K562 (cell line): ENCODE measurements around the gene DCLK1. TPM values are rescaled to one million over a fixed set of nuclear protein-coding genes. Genes with fewer than 3 reads are reported as not detected.
A peak's percentile ranks its signal among the peaks of the same experiment; 100 is the strongest.

ENCODE experiments used
- ATAC-seq: fragments of 200-7000 bp; cut with Tn5 transposase; 3 replicates; pipeline ENCODE4 v1.9.1; 2020; ENCODE audit warnings: moderate library complexity
- BruUV-seq: library from RNA; stranded (reverse); fragments of 400-500 nt; replicated peaks from 2 replicates; lab custom pipeline; 2021; lab: Mats Ljungman, UMichigan
- CTCF ChIA-PET: fragments of 300-600 bp; formaldehyde crosslinking; extraction: SDS; loops from one replicate; lab custom pipeline; 2021; ENCODE audit warnings: low intra/inter-chr PET ratio; lab: Yijun Ruan, JAX
- POLR2A ChIA-PET: fragments of 300-600, 350-650 bp; sonication (Branson Sonifier 250); formaldehyde crosslinking; extraction: SDS; loops from one replicate; lab custom pipeline; 2021; ENCODE audit warnings: antibody characterized with exemption, inconsistent platforms; lab: Yijun Ruan, JAX
- DNase-seq, 4 experiments: peaks; one replicate each; pipeline versions ENCODE4 v3.0.0 to v3.0.0-alpha.2; 2011 to 2018; ENCODE audit warnings: low spot score in 3 of 4, mixed read lengths in 3 of 4; ENCODE audit errors: extremely low read depth in 1 of 4
- FAIRE-seq: peaks from 2 replicates; lab custom pipeline; 2011; peaks lifted over from hg19 to GRCh38; lab: Jason Lieb, UNC
- H2AFZ ChIP-seq: 2 replicates; pipeline ENCODE4 v1.6.0; 2011; ENCODE audit warnings: low read depth, low read length, control low read depth, inconsistent platforms
- H3K27ac ChIP-seq: fragments of 200-600 bp; 3 replicates; pipeline ENCODE4 v1.8.0; 2011; ENCODE audit warnings: low read depth, mild to moderate bottlenecking, control low read depth, inconsistent platforms, low read length, moderate library complexity, mixed read lengths; ENCODE audit errors: extremely low read depth
- H3K27me3 ChIP-seq, 2 experiments: fragments of 300-600 bp in 1 of 2; 2 replicates in 1 of 2; 3 replicates in 1 of 2; pipeline versions ENCODE4 v1.6.0 to v1.8.0; 2011; ENCODE audit warnings: inconsistent platforms in 2 of 2, low read length in 2 of 2, mild to moderate bottlenecking in 1 of 2, mixed read lengths in 1 of 2, moderate library complexity in 1 of 2; ENCODE audit not compliant: control insufficient read depth in 2 of 2, insufficient read depth in 2 of 2
- H3K36me3 ChIP-seq: fragments of 300-600 bp; 3 replicates; pipeline ENCODE4 v1.8.0; 2011; ENCODE audit warnings: mild to moderate bottlenecking, low read length, inconsistent platforms; ENCODE audit not compliant: control insufficient read depth, insufficient read depth
- H3K4me1 ChIP-seq, 2 experiments: fragments of 200-600 bp in 1 of 2; replicated peaks in 1 of 2; 2 replicates in 1 of 2; 3 replicates in 1 of 2; pipeline versions ENCODE4 v1.5.1 to v1.8.0; 2011; ENCODE audit warnings: inconsistent platforms in 2 of 2, low read length in 2 of 2, mild to moderate bottlenecking in 1 of 2, mixed read lengths in 1 of 2, moderate library complexity in 1 of 2; ENCODE audit not compliant: control insufficient read depth in 2 of 2, insufficient read depth in 2 of 2
- H3K4me2 ChIP-seq: 2 replicates; pipeline ENCODE4 v1.6.1; 2011; ENCODE audit warnings: low read length, control low read depth, inconsistent platforms, mixed read lengths; ENCODE audit not compliant: insufficient read depth
- H3K4me3 ChIP-seq: fragments of 200-600 bp; sonication (generic), shearing (Covaris generic); 2 replicates; pipeline ENCODE4 v1.5.1; 2016; ENCODE audit warnings: control low read depth, inconsistent platforms
- H3K79me2 ChIP-seq: fragments of 200-600 bp; 3 replicates; pipeline ENCODE4 v1.8.0; 2011; ENCODE audit warnings: low read length, inconsistent platforms; ENCODE audit not compliant: control insufficient read depth, insufficient read depth
- H3K9ac ChIP-seq, 2 experiments: 2 replicates each; pipeline versions ENCODE4 v1.6.0 to v1.6.1; 2011; ENCODE audit warnings: low read depth in 2 of 2, low read length in 2 of 2, control low read depth in 1 of 2, inconsistent platforms in 1 of 2, mild to moderate bottlenecking in 1 of 2, mixed read lengths in 1 of 2; ENCODE audit not compliant: insufficient read depth in 1 of 2
- H3K9me1 ChIP-seq: one replicate; pipeline ENCODE4 v1.6.0; 2011; ENCODE audit warnings: inconsistent platforms, mild to moderate bottlenecking, low read length, moderate library complexity; ENCODE audit not compliant: control insufficient read depth, insufficient read depth
- H3K9me3 ChIP-seq: replicated peaks from 2 replicates; pipeline ENCODE4 v1.5.1; 2011; ENCODE audit warnings: low read depth, low read length, inconsistent platforms; ENCODE audit not compliant: control insufficient read depth, insufficient read depth
- H4K20me1 ChIP-seq: replicated peaks from 2 replicates; pipeline ENCODE4 v1.6.1; 2011; ENCODE audit warnings: low read length, inconsistent platforms, mixed read lengths; ENCODE audit not compliant: control insufficient read depth, insufficient read depth
- ATF4 ChIP-seq: fragments of 450-650 bp; formaldehyde crosslinking; IDR thresholded peaks from 2 replicates; pipeline ENCODE4 v1.4.0; 2022; ENCODE audit warnings: mild to moderate bottlenecking, moderate library complexity
- BRD4 ChIP-seq: fragments of 200-600 bp; sonication (generic); IDR thresholded peaks from 2 replicates; pipeline ENCODE4 v1.6.1; 2017; ENCODE audit warnings: inconsistent platforms
- CEBPG ChIP-seq, 3 experiments: fragments of 200-800 bp in 1 of 3; sonication (Bioruptor generic) in 1 of 3; sonication (generic) in 1 of 3; formaldehyde crosslinking in 1 of 3; IDR thresholded peaks in 2 of 3; conservative IDR thresholded peaks in 1 of 3; 2 replicates each; pipeline versions ENCODE4 v1.6.1 to v1.8.0; 2016 to 2022; ENCODE audit warnings: missing compliant biosample characterization in 2 of 3, missing genetic modification characterization in 2 of 3, mild to moderate bottlenecking in 1 of 3, missing genetic modification reagents in 1 of 3
- JUNB ChIP-seq: fragments of 450-650 bp; formaldehyde crosslinking; conservative IDR thresholded peaks from 2 replicates; pipeline ENCODE4 v1.4.0; 2020; ENCODE audit warnings: mild to moderate bottlenecking
- MECOM ChIP-seq: fragments of 250-450 bp; sonication (Bioruptor Pico); IDR thresholded peaks from 2 replicates; pipeline ENCODE4 v1.8.0; 2022; ENCODE audit warnings: inconsistent platforms
- MEIS2 ChIP-seq: fragments of 450-650 bp; IDR thresholded peaks from 2 replicates; pipeline ENCODE4 v1.6.1; 2014; ENCODE audit warnings: mild to moderate bottlenecking; ENCODE audit not compliant: partially characterized antibody
- NR2C2 ChIP-seq, 2 experiments: fragments of 200-800 bp in 1 of 2; sonication (Bioruptor generic) in 1 of 2; sonication (generic) in 1 of 2; formaldehyde crosslinking in 1 of 2; IDR thresholded peaks; 2 replicates each; pipeline versions ENCODE4 v1.6.1 to v1.8.0; 2016 to 2022; ENCODE audit warnings: mild to moderate bottlenecking in 1 of 2, missing compliant biosample characterization in 1 of 2, missing genetic modification characterization in 1 of 2, missing genetic modification reagents in 1 of 2
- SMAD1 ChIP-seq: fragments of 150-350 bp; IDR thresholded peaks from 2 replicates; pipeline ENCODE4 v1.6.1; 2014; ENCODE audit warnings: low read length, low read depth; ENCODE audit not compliant: partially characterized antibody
- SRSF9 ChIP-seq: fragments of 200-400 bp; formaldehyde crosslinking; IDR thresholded peaks from 2 replicates; pipeline ENCODE4 v1.6.1; 2017; ENCODE audit warnings: low read depth, low read length, borderline replicate concordance
- UBTF ChIP-seq, 2 experiments: IDR thresholded peaks; 2 replicates each; pipeline ENCODE4 v1.6.1; 2012; ENCODE audit warnings: improper control_type of control experiment in 2 of 2, low read depth in 2 of 2, low read length in 2 of 2, borderline replicate concordance in 1 of 2
- YY1 ChIP-seq, 3 experiments: IDR thresholded peaks; 2 replicates each; pipeline ENCODE4 v1.6.1; 2011; ENCODE audit warnings: low read length in 2 of 3, mild to moderate bottlenecking in 2 of 3, moderate library complexity in 2 of 3, borderline replicate concordance in 1 of 3, control low read depth in 1 of 3, low read depth in 1 of 3; ENCODE audit not compliant: insufficient read depth in 3 of 3, insufficient replicate concordance in 2 of 3, control insufficient read depth in 1 of 3, insufficient read length in 1 of 3; ENCODE audit errors: extremely low read depth in 1 of 3
- ZBTB26 ChIP-seq: fragments of 450-650 bp; formaldehyde crosslinking; IDR thresholded peaks from 2 replicates; pipeline ENCODE4 v1.4.0; 2022; ENCODE audit warnings: missing genetic modification characterization
- ZNF140 ChIP-seq: fragments of 250-450 bp; sonication (Bioruptor Pico); IDR thresholded peaks from 2 replicates; pipeline ENCODE4 v1.8.0; 2021; ENCODE audit warnings: moderate library complexity, mild to moderate bottlenecking, inconsistent platforms
- ZNF184 ChIP-seq: sonication (generic); formaldehyde crosslinking; IDR thresholded peaks from 2 replicates; pipeline ENCODE4 v1.5.0; 2020; ENCODE audit warnings: missing genetic modification reagents
- ZNF586 ChIP-seq: fragments of 450-650 bp; formaldehyde crosslinking; conservative IDR thresholded peaks from 2 replicates; pipeline ENCODE4 v1.4.0; 2020; ENCODE audit warnings: mild to moderate bottlenecking, moderate library complexity
- WGBS: fragments of 100-300 bp; shearing (Covaris generic); methylation state at CpG from one replicate; pipeline ENCODE4 v1.1.6; 2016; ENCODE audit warnings: low coverage, mixed read lengths; ENCODE audit not compliant: insufficient coverage; ENCODE audit errors: missing lambda C conversion rate; 5-methylcytosine and 5-hydroxymethylcytosine counted together
- in situ Hi-C: fragments of 300-500 bp; cut with MboI; formaldehyde crosslinking; loops from 4 replicates; pipeline ENCODE4 v1.15.0; 2018; ENCODE audit warnings: inconsistent platforms, mixed read lengths
- intact Hi-C: fragments of 100-400 bp; cut with micrococcal nuclease; formaldehyde crosslinking; loops from 2 replicates; pipeline ENCODE4 v1.14.2; 2022
- polyA plus RNA-seq, 8 experiments: library from polyadenylated mRNA; depleted of rRNA in 4 of 8; stranded (reverse) in 5 of 8; unstranded in 3 of 8; fragments of >200 nt; fragmentation: Nextera tagmentation in 2 of 8; fragmentation: Illumina TruSeq in 1 of 8; extraction: Ambion mirVana in 2 of 8; extraction: Trizol in 1 of 8; gene quantifications; 2 replicates each; pipeline versions ENCODE4 v1.2.1 to v1.2.3, GENCODE V29; 2011 to 2014; ENCODE audit warnings: inconsistent platforms in 1 of 8, missing spikeins in 1 of 8
- total RNA-seq, 7 experiments: library from RNA; depleted of rRNA in 6 of 7; stranded (reverse); fragments of >200 nt in 6 of 7; fragmentation: Illumina TruSeq in 2 of 7; extraction: Trizol in 2 of 7; gene quantifications; 2 replicates each; pipeline versions ENCODE4 v1.2.1 to v1.2.3, GENCODE V29; 2011 to 2021; ENCODE audit warnings: low replicate concordance in 1 of 7

The DCLK1 gene
- total and polyA plus RNA-seq, 9 of the 15 experiments (the other 6 are each of a cell fraction or from before 2014, with no cell fraction given), result 0.07 TPM; not detected in 8

- intact Hi-C loops, result no loop called here
- no TSS peak for BruUV-seq
- no peak for TF ChIP-seq SMAD1
- no peak for TF ChIP-seq SRSF9
- TF ChIP-seq YY1 (IDR thresholded peaks at IDR 0.05; ENCODE audit: borderline replicate concordance in 1 of 3, control insufficient read depth in 1 of 3, extremely low read depth in 1 of 3, insufficient read depth in 3 of 3, insufficient read length in 1 of 3, insufficient replicate concordance in 2 of 3, low read depth in 1 of 3, low read length in 2 of 3), result no peak
- TF ChIP-seq BRD4, result no peak
- TF ChIP-seq MEIS2, result peak; percentile 60
- no peak for TF ChIP-seq CEBPG (CRISPR knock-in tag; IDR thresholded peaks at IDR 0.05)
- peak in 1 of 2 experiments; percentile 49; a peak in 3 of 4 replicates for TF ChIP-seq CEBPG (tag; conservative IDR thresholded peaks at IDR 0.05 in 1 of 2, IDR thresholded peaks at IDR 0.05 in 1 of 2)
- TF ChIP-seq ATF4 (CRISPR knock-in tag), result peak; percentile 83
- TF ChIP-seq NR2C2 (CRISPR knock-in tag; IDR thresholded peaks at IDR 0.05), result no peak
- TF ChIP-seq NR2C2 (tag; IDR thresholded peaks at IDR 0.05), result peak; percentile 52; the same call in 1 of the 2 replicates
- no peak for TF ChIP-seq ZNF184
- TF ChIP-seq UBTF (IDR thresholded peaks at IDR 0.05; ENCODE audit: borderline replicate concordance in 1 of 2, low read depth in 2 of 2, low read length in 2 of 2), result no peak
- no peak for TF ChIP-seq ZNF586 (CRISPR knock-in tag)
- TF ChIP-seq MECOM (CRISPR knock-in tag), result no peak
- no peak for TF ChIP-seq ZNF140 (CRISPR knock-in tag)
- no peak for TF ChIP-seq JUNB (CRISPR knock-in tag)
- no peak for TF ChIP-seq ZBTB26 (CRISPR knock-in tag)
- no peaks in the 10 kb centered on the region for H3K36me3 ChIP-seq
- POLR2A ChIA-PET, result no interaction called here
- no peaks in the 10 kb centered on the region for H3K79me2 ChIP-seq
- H3K4me3 ChIP-seq, result no peak overlapping the region
- H2AFZ ChIP-seq, result no peak overlapping the region
- no peaks in the 10 kb centered on the region for H3K27me3 ChIP-seq
- H3K9me3 ChIP-seq, result no peaks in the 10 kb centered on the region
- WGBS, result 3% methylated on average over 4 of the region's 6 CpGs
- H4K20me1 ChIP-seq, result no peaks in the 10 kb centered on the region
- no peaks in the 10 kb centered on the region for H3K9me1 ChIP-seq
- ATAC-seq (no peak), FAIRE-seq (no peak), DNase-seq (no peak)
- no peak overlapping the region for H3K27ac ChIP-seq
- in situ Hi-C loops, result loop anchor here (25.0 kb wide), 1 partner anchor 418 kb away; no protein-coding TSS in a partner anchor
- H3K9ac ChIP-seq, result no peak overlapping the region
- CTCF ChIA-PET, result no interaction called here
- no peaks in the 10 kb centered on the region for H3K4me1 ChIP-seq
- no peak overlapping the region for H3K4me2 ChIP-seq
Observed at GRCh38 chr13:35994131-35994966, 136.8 kb downstream of the DCLK1 start.
